B cell (primary cell): ENCODE data around the gene RAD51B. TPM values are rescaled to one million over a fixed set of nuclear protein-coding genes. Genes with fewer than 3 reads are reported as not detected.
A peak's percentile ranks its signal among the peaks of the same experiment; 100 is the strongest.

Experiments
- ATAC-seq: fragments of 200-7000 bp; cut with Tn5 transposase; one replicate; pipeline ENCODE4 v1.10.0; 2021; ENCODE audit warnings: low read depth, mild to moderate bottlenecking, moderate number of reproducible peaks, moderate library complexity
- CTCF ChIA-PET: fragments of 350-600 bp; sonication (Branson Sonifier 250); formaldehyde crosslinking; loops from one replicate; lab custom pipeline; 2021; ENCODE audit warnings: antibody characterized with exemption, inconsistent platforms; lab: Charles Lee
- POLR2A ChIA-PET: fragments of 350-600 bp; sonication (Branson Sonifier 250); formaldehyde crosslinking; loops from one replicate; lab custom pipeline; 2021; ENCODE audit warnings: antibody characterized with exemption; lab: Charles Lee
- DNase-seq: peaks from one replicate; pipeline ENCODE4 v3.0.0; 2013
- H2AFZ ChIP-seq: 2 replicates; pipeline ENCODE4 v1.6.1; 2012; ENCODE audit warnings: mild to moderate bottlenecking, low read depth, low read length; ENCODE audit not compliant: insufficient read depth, poor library complexity, severe bottlenecking
- H3K27ac ChIP-seq, 2 donors: 1 replicate in 1 of 2; 2 replicates in 1 of 2; pipeline ENCODE4 v1.5.1; 2012 to 2013; ENCODE audit warnings: low read length in 2 of 2, mild to moderate bottlenecking in 2 of 2, moderate library complexity in 1 of 2
- H3K27me3 ChIP-seq, 4 experiments: fragments of 200-600 bp in 1 of 4; sonication (generic) in 1 of 4; replicated peaks in 1 of 4; 1 replicate in 2 of 4; 2 replicates in 2 of 4; pipeline versions ENCODE4 v1.6.1 to v1.7.0; 2013 to 2016; ENCODE audit warnings: low read length in 3 of 4, mild to moderate bottlenecking in 2 of 4, mixed read lengths in 1 of 4, moderate library complexity in 1 of 4; ENCODE audit not compliant: insufficient read depth in 4 of 4, control insufficient read depth in 3 of 4; ENCODE audit errors: control extremely low read depth in 1 of 4
- H3K36me3 ChIP-seq, 2 experiments: replicated peaks in 1 of 2; 1 replicate in 1 of 2; 2 replicates in 1 of 2; pipeline versions ENCODE4 v1.6.1 to v1.7.1; 2013; ENCODE audit warnings: low read length in 1 of 2; ENCODE audit not compliant: insufficient read depth in 2 of 2, control insufficient read depth in 1 of 2; ENCODE audit errors: control extremely low read depth in 1 of 2, extremely low read depth in 1 of 2
- H3K4me1 ChIP-seq, 2 donors: fragments of 200-600 bp in 1 of 2; sonication (generic) in 1 of 2; 1 replicate in 1 of 2; 2 replicates in 1 of 2; pipeline versions ENCODE4 v1.5.1 to v1.6.1; 2013 to 2017; ENCODE audit warnings: low read length in 2 of 2; ENCODE audit not compliant: control insufficient read depth in 2 of 2, insufficient read depth in 2 of 2
- H3K4me2 ChIP-seq: replicated peaks from 2 replicates; pipeline ENCODE3; 2012; ENCODE audit warnings: mild to moderate bottlenecking, low read depth, low read length; ENCODE audit not compliant: poor library complexity, severe bottlenecking
- H3K4me3 ChIP-seq, 5 experiments: fragments of 200-600 bp in 1 of 5; sonication (generic) in 1 of 5; 1 replicate in 3 of 5; 2 replicates in 2 of 5; pipeline versions ENCODE4 v1.5.1 to v1.7.0; 2011 to 2016; ENCODE audit warnings: low read length in 4 of 5, mild to moderate bottlenecking in 4 of 5, low read depth in 2 of 5, control low read depth in 1 of 5, moderate library complexity in 1 of 5; ENCODE audit not compliant: insufficient read depth in 1 of 5; ENCODE audit errors: control extremely low read depth in 1 of 5, extremely low read depth in 1 of 5
- H3K79me2 ChIP-seq: fragments of 200-600 bp; sonication (generic); one replicate; pipeline ENCODE4 v1.6.0; 2016; ENCODE audit warnings: low read length; ENCODE audit not compliant: control insufficient read depth, insufficient read depth
- H3K9ac ChIP-seq: fragments of 200-600 bp; sonication (generic); 2 replicates; pipeline ENCODE4 v1.6.1; 2017; ENCODE audit warnings: mild to moderate bottlenecking, low read length, moderate library complexity
- H3K9me3 ChIP-seq, 3 donors: one replicate each; pipeline versions ENCODE4 v1.6.1 to v1.7.1; 2013; ENCODE audit warnings: low read length in 2 of 3; ENCODE audit not compliant: control insufficient read depth in 2 of 3, insufficient read depth in 1 of 3; ENCODE audit errors: control extremely low read depth in 1 of 3
- H4K20me1 ChIP-seq: 2 replicates; pipeline ENCODE4 v1.6.0; 2012; ENCODE audit warnings: mild to moderate bottlenecking, low read length; ENCODE audit not compliant: insufficient read depth, control insufficient read depth, poor library complexity, severe bottlenecking
- H3K27ac Mint-ChIP-seq: one replicate; pipeline ENCODE4 v1.8.0; 2021; ENCODE audit warnings: mixed read lengths
- H3K27me3 Mint-ChIP-seq: one replicate; pipeline ENCODE4 v1.8.0; 2021; ENCODE audit warnings: mixed read lengths
- H3K4me1 Mint-ChIP-seq: one replicate; pipeline ENCODE4 v1.8.0; 2021; ENCODE audit warnings: mixed read lengths
- H3K4me3 Mint-ChIP-seq: one replicate; pipeline ENCODE4 v1.8.0; 2021; ENCODE audit warnings: mixed read lengths
- H3K9me3 Mint-ChIP-seq: one replicate; pipeline ENCODE4 v1.8.0; 2022; ENCODE audit warnings: mixed read lengths; ENCODE audit not compliant: insufficient read depth
- EZH2 ChIP-seq: IDR thresholded peaks from 2 replicates; pipeline ENCODE4 v1.6.1; 2012; ENCODE audit warnings: borderline replicate concordance, low read depth, mild to moderate bottlenecking, moderate library complexity, low read length; ENCODE audit not compliant: insufficient read depth, poor library complexity, severe bottlenecking
- WGBS: methylation state at CpG from one replicate; pipeline ENCODE4 v1.1.5; 2013; ENCODE audit warnings: missing lambda C conversion rate; ENCODE audit not compliant: insufficient coverage; 5-methylcytosine and 5-hydroxymethylcytosine counted together
- intact Hi-C: fragments of 100-400 bp; cut with micrococcal nuclease; formaldehyde crosslinking; loops from one replicate; pipeline ENCODE4 v1.10.0; 2022
- polyA plus RNA-seq: library from polyadenylated mRNA; depleted of rRNA; stranded (reverse); fragments of >200 nt; gene quantifications from 2 replicates; pipeline ENCODE4 v1.2.3, GENCODE V29; 2012
- total RNA-seq, 2 donors: library from RNA; stranded (reverse); fragments of 120-200 nt in 1 of 2; gene quantifications; 1 replicate in 1 of 2; 2 replicates in 1 of 2; pipeline versions ENCODE4 v1.2.3 to v1.2.4, GENCODE V29; 2013 to 2022
- TF ChIP-seq, protein P1 (sequence below): fragments of 200-600 bp; IDR thresholded peaks from one replicate; pipeline ENCODE4 v1.8.0; 2022; ENCODE audit warnings: antibody characterized with exemption, mild to moderate bottlenecking

RAD51B gene
- total and polyA plus RNA-seq, 2 donors (not counting 1 experiment from before 2014, with no cell fraction given) = 6.5 to 60.6 TPM

DNA sequence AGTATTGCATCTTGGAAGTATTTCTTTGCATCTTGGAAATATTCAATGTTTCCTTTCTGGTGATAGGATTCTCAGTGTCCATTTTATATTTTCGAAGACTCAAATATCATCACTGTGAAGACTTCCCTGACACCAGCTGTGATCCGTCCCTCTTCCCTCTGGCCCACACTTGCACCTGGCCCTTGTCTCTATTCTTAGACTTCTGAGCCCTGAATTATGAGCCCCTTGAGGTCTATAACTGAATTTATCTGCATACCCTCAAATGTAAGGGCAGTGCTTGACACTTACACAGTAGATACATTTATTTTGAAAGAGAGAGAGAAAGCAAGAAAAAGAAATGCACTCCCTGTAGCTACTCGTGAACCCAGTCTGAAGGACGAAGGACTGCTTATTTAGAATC, 596.6 kb downstream of the RAD51B start:
- no peak for TF ChIP-seq EZH2
- TF ChIP-seq, protein P1, sequence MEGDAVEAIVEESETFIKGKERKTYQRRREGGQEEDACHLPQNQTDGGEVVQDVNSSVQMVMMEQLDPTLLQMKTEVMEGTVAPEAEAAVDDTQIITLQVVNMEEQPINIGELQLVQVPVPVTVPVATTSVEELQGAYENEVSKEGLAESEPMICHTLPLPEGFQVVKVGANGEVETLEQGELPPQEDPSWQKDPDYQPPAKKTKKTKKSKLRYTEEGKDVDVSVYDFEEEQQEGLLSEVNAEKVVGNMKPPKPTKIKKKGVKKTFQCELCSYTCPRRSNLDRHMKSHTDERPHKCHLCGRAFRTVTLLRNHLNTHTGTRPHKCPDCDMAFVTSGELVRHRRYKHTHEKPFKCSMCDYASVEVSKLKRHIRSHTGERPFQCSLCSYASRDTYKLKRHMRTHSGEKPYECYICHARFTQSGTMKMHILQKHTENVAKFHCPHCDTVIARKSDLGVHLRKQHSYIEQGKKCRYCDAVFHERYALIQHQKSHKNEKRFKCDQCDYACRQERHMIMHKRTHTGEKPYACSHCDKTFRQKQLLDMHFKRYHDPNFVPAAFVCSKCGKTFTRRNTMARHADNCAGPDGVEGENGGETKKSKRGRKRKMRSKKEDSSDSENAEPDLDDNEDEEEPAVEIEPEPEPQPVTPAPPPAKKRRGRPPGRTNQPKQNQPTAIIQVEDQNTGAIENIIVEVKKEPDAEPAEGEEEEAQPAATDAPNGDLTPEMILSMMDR = no peak
- Histone ChIP-seq H3K4me1 (peaks cover 9 to 11% of the 10 kb centered on the region in 2 donors), H4K20me1 (no peaks in the 10 kb centered on the region), H3K27ac (no peak overlapping the region), H3K9ac (no peak overlapping the region), H3K79me2 (no peaks in the 10 kb centered on the region), H3K9me3 (no peaks in the 10 kb centered on the region), H3K4me2 (peak overlapping the region; percentile 6), H3K36me3 (no peaks in the 10 kb centered on the region), H3K27me3 (no peaks in the 10 kb centered on the region), H3K4me3 (no peak overlapping the region), H2AFZ (no peak overlapping the region)
- ATAC-seq = no peak
- peaks cover 33% of the 10 kb centered on the region for H3K4me1 Mint-ChIP-seq
- H3K9me3 Mint-ChIP-seq = no peaks in the 10 kb centered on the region
- CTCF ChIA-PET = interaction anchor here (1.1 to 2.6 kb wide), 2 partner anchors 8 to 162 kb away, joined by 3 to 7 read pairs; no protein-coding TSS in a partner anchor
- POLR2A ChIA-PET = no interaction called here
- WGBS = 6% methylated on average over 2 of the region's 4 CpGs
- no peak overlapping the region for H3K27ac Mint-ChIP-seq
- H3K27me3 Mint-ChIP-seq = no peaks in the 10 kb centered on the region
- intact Hi-C loops = no loop called here
- no peak overlapping the region for H3K4me3 Mint-ChIP-seq
- no peak for DNase-seq

DNA sequence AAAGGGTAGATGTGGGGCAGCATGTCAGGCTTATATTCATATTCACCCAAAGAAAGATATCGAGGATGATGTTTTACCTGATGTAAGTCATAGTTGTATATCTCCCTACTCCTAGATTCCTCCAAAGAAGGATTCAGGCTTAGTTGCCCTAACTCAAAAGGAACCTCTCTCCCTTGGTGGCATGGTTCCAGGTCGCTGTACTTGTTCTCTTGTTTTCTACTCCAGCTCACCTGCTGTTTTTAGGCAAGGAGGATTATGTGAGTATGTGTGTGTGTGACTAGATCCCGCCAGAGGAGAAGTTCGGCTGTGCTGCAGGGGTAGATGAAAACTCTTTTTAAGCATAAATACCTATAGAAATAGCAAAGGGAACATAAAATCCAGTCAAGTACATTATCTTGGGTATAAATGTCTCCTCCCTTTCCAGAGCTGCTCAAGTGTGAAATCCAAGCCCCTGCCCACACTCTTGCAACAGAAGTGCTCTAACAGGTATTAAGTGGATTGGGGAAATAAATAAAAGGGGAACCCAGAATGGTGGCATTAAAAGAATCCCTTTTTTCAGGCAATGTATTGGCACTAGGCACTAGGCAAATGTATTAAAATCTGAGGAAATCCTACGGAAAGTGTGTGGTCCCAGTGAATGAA, 597.6 kb downstream of the RAD51B start:
- WGBS = no CpG with 5 or more reads among the region's 5 CpGs
- TF ChIP-seq, protein P1 = no peak
- TF ChIP-seq EZH2 = no peak

More for the DNA sequence above, 597.6 kb downstream of the RAD51B start:
- Mint-ChIP-seq H3K27me3 (no peaks in the 10 kb centered on the region), H3K9me3 (no peaks in the 10 kb centered on the region), H3K4me3 (no peak overlapping the region), H3K27ac (no peak overlapping the region), H3K4me1 (peaks cover 32% of the 10 kb centered on the region)
- ChIA-PET POLR2A (no interaction called here), CTCF (interaction anchor here (0.8 to 2.6 kb wide), 4 partner anchors 9 to 413 kb away, joined by 3 to 7 read pairs (median 4); no protein-coding TSS in a partner anchor)
- Histone ChIP-seq H4K20me1 (no peaks in the 10 kb centered on the region), H3K27ac (no peak overlapping the region), H3K36me3 (no peaks in the 10 kb centered on the region), H3K79me2 (no peaks in the 10 kb centered on the region), H3K9ac (no peak overlapping the region), H3K4me1 (peaks cover 9 to 11% of the 10 kb centered on the region in 2 donors), H3K4me3 (no peak overlapping the region), H3K4me2 (no peak overlapping the region), H2AFZ (no peak overlapping the region), H3K9me3 (no peaks in the 10 kb centered on the region), H3K27me3 (no peaks in the 10 kb centered on the region)
- ATAC-seq = no peak
- no peak for DNase-seq
- intact Hi-C loops = no loop called here
